ENCODE data around the gene PLET1.

Gene PLET1

GRCh38 chr11:112285841-112286311, 25.2 kb upstream of the PLET1 start:
- TF ChIP-seq CTCF (conservative IDR thresholded peaks at IDR 0.05; ENCODE audit: low read length) = no peak
- no peak for DNase-seq (ENCODE audit: low read depth)
- H3K4me3 ChIP-seq (ENCODE audit: low read length) = no peak overlapping the region

DNA sequence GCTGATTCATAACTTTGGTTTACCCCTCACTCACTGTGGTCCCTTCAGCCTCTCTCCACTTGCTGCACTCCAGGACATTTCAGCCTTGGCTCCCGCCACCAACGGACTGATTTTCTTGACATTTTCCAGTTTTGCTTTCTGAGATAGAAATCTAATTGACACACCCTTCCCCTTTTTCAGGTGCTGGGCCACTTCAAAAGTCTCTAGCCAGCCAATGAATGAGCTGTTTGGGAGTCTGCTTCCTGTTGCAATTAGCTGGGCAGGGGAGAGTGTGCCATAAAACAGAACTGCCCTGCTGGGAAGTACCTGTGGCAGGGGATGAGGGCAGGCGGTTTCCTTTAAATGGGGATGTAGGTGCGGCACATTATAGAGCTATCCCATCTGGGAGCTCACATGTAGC, 21.1 kb upstream of the PLET1 start:
- TF ChIP-seq CTCF (conservative IDR thresholded peaks at IDR 0.05; ENCODE audit: low read length) = no peak
- no peak overlapping the region for H3K4me3 ChIP-seq (ENCODE audit: low read length)
- DNase-seq (ENCODE audit: low read depth) = no peak

GRCh38 chr11:112280268-112281126, 19.8 kb upstream of the PLET1 start:
- peak overlapping the region; percentile 62 for H3K4me3 ChIP-seq (ENCODE audit: low read length)
- peak; percentile 80 for DNase-seq (ENCODE audit: low read depth)
- TF ChIP-seq CTCF (conservative IDR thresholded peaks at IDR 0.05; ENCODE audit: low read length) = peak; percentile 87

DNA sequence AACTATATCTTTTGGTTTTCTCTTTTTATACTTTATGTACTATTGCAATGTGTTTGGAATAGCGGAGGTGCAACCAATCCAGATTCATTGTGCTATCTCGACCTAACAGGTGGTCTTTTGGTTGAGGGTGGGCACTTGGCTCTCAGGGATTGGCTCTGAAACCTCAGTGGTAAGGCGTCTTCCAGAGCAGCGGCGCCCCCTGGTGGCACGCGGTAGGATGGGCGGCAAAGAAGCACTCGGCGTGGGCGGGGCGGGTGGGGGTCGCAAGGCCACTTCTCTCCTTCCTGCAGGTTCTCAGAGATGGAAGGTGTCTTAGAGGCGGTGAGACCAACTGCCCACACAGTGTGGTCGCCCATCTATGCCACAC, 19.2 kb upstream of the PLET1 start:
- H3K4me3 ChIP-seq (ENCODE audit: low read length) = peak overlapping the region; percentile 62
- peak; percentile 35 for DNase-seq (ENCODE audit: low read depth)
- peak; percentile 71 for TF ChIP-seq CTCF (conservative IDR thresholded peaks at IDR 0.05; ENCODE audit: low read length)

GRCh38 chr11:112278803-112279202, 18.1 kb upstream of the PLET1 start:
- H3K4me3 ChIP-seq (ENCODE audit: low read length) = no peak overlapping the region
- DNase-seq (ENCODE audit: low read depth) = no peak
- no peak for TF ChIP-seq CTCF (conservative IDR thresholded peaks at IDR 0.05; ENCODE audit: low read length)

DNA sequence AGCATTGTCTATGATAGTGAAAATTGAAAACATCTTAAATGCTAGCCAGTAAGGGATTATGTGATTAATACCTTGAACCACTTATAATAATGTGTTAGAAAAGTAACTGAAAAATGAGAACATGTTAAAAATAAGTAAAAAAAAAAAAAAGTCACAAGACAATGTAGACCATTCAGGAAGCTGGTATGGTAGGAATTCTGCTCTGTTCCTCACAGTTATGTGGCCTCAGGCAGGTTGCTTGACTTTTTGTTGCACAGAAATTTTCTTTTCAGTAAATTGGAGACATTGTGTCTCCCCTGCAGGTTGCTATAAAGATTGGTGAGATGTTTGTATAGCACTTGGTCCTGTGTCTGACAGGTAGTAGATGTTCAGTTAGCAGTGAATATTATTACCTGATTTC, 17.3 kb upstream of the PLET1 start:
- TF ChIP-seq CTCF (conservative IDR thresholded peaks at IDR 0.05; ENCODE audit: low read length) = no peak
- H3K4me3 ChIP-seq (ENCODE audit: low read length) = no peak overlapping the region
- peak; percentile 55 for DNase-seq (ENCODE audit: low read depth)

DNA sequence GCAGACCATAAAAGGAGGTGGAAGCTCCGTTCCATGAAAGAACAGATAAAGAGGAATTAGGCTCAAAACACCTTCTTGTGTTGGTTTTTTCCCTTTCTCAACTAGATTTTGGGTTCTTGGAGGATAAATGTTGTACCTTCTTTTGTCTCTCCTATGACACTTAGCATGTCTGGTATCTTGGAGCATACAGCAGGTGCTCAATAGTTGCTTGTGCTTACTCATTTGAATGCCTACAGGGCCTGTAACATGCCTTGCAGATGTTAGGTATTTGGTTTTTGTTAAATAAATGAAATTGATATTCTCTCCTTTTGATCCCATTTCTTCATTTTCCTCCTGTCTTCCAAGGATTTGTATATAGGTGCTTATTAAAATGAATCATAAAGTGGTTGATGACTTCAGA, 16.4 kb upstream of the PLET1 start:
- TF ChIP-seq CTCF (conservative IDR thresholded peaks at IDR 0.05; ENCODE audit: low read length) = no peak
- no peak for DNase-seq (ENCODE audit: low read depth)
- no peak overlapping the region for H3K4me3 ChIP-seq (ENCODE audit: low read length)

Measured in AG10803 (cell line).